Stimulated activated memory B cell treated with anti-CD40 and anti-IgM and Interleukin-4, amounts not matched to agents 10 μg/mL and 1 μg/mL and 100 μg/mL, for 72 hours (primary cell): ENCODE results near the gene PAX7.
"Not testable (repeated sequence)": the region's sequence is repeated elsewhere in the genome, so short reads cannot be mapped to it uniquely, and the experiment has no call there.

Experiments used
- ATAC-seq: fragments of 150-1000 bp; cut with Tn5 transposase; 2 replicates; pipeline ENCODE4 v1.10.0; 2021
- H3K27ac Mint-ChIP-seq: one replicate; pipeline ENCODE4 v1.8.0; 2022; ENCODE audit warnings: mild to moderate bottlenecking, mixed read lengths
- H3K27me3 Mint-ChIP-seq: one replicate; pipeline ENCODE4 v1.8.0; 2022; ENCODE audit warnings: mixed read lengths
- H3K36me3 Mint-ChIP-seq: one replicate; pipeline ENCODE4 v1.8.0; 2022; ENCODE audit warnings: mixed read lengths
- H3K4me1 Mint-ChIP-seq: one replicate; pipeline ENCODE4 v1.8.0; 2022; ENCODE audit warnings: mixed read lengths
- H3K4me3 Mint-ChIP-seq: one replicate; pipeline ENCODE4 v1.8.0; 2022; ENCODE audit warnings: mild to moderate bottlenecking, moderate library complexity, mixed read lengths
- H3K9me3 Mint-ChIP-seq: one replicate; pipeline ENCODE4 v1.8.0; 2022; ENCODE audit warnings: mixed read lengths

The PAX7 gene

DNA sequence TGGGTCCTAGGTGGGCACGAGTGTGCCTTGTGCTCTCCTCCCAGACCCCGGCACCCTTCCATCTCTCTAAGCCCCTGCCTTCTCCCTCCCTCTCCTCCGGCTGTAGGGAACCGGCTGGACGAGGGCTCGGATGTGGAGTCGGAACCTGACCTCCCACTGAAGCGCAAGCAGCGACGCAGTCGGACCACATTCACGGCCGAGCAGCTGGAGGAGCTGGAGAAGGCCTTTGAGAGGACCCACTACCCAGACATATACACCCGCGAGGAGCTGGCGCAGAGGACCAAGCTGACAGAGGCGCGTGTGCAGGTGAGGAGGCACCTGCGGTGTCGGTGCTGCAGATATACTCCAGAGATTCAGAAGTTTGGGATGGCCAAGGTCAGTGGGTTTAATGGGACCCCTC lies 61.0 kb downstream of the PAX7 start:
- ATAC-seq = no peak
- Mint-ChIP-seq H3K27me3 (peaks cover 63% of the 10 kb centered on the region), H3K4me1 (no peaks in the 10 kb centered on the region), H3K27ac (no peak overlapping the region), H3K9me3 (no peaks in the 10 kb centered on the region), H3K4me3 (no peak overlapping the region), H3K36me3 (no peaks in the 10 kb centered on the region)

DNA sequence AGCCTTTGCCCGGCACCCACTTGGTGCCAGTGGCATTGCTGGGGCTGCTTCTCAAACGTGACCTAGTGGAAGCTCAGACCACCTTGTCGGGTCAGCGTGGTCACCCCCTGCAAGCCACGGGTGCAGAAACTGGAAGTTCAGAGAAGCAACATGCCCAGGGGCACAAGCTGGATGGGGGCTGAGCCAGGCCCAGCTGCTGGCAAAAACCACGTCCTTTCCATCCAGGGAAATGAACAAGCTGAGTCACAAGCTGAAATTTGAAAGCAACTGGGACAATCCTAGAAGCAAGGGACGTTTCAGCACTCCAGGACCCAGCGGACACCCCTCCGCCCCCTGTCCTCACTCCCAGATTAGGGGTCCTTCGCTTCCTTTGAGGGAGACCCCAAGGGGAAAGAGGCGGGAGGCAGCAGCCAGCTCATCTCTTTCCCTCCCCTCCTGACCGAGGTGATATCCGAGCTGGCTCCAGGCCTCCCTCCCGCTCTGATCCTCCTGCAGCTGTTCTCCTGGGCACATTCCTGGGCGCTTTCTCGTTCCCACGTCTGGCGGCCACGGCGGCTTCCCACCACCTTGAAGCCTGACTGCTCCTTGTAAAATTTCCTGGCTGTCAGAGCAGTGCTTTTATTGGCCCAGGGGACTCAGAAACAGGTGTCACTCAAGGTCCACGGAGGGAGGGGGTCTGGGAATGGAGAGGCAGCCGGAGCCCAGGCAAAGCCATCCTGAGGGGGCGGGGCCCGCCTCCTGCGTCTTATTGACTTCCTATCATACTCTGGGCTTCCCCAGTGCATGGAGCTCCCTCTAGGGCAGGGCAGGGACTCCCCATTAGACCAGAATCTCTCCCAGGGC lies 62.8 kb downstream of the PAX7 start:
- Mint-ChIP-seq H3K36me3 (no peaks in the 10 kb centered on the region), H3K4me3 (no peak overlapping the region), H3K27me3 (peaks cover 63% of the 10 kb centered on the region), H3K9me3 (no peaks in the 10 kb centered on the region), H3K27ac (no peak overlapping the region), H3K4me1 (no peaks in the 10 kb centered on the region)
- ATAC-seq = no peak

DNA sequence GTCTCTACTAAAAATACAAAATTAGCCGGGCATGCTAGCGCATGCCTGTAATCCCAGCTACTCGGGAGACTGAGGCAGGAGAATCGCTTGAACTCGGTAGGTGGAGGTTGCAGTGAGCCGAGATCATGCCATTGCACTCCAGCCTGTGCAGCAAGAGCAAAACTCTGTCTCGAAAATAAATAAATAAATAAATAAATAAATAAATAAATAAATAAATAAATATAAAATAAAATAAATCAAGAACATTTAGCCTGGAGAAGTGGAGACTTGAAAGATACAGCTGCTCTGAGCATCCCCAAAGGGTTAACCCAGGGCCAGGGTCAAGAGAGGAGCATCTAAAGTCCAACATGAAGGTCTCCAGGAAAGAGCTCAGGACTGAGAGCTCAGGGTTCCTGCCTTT lies 63.6 kb downstream of the PAX7 start:
- not testable (repeated sequence) for ATAC-seq, H3K9me3 Mint-ChIP-seq, H3K4me1 Mint-ChIP-seq, H3K4me3 Mint-ChIP-seq, H3K27ac Mint-ChIP-seq, H3K36me3 Mint-ChIP-seq
- peaks cover 68% of the 10 kb centered on the region for H3K27me3 Mint-ChIP-seq

GRCh38 chr1:18697541-18697940 lies 66.9 kb downstream of the PAX7 start:
- ATAC-seq = no peak
- Mint-ChIP-seq H3K27ac (no peak overlapping the region), H3K4me1 (no peaks in the 10 kb centered on the region), H3K36me3 (no peaks in the 10 kb centered on the region), H3K4me3 (no peak overlapping the region), H3K9me3 (no peaks in the 10 kb centered on the region), H3K27me3 (peaks cover 54% of the 10 kb centered on the region)

- Mint-ChIP-seq H3K36me3 (no peaks in the 10 kb centered on the region), H3K27ac (no peak overlapping the region), H3K27me3 (peaks cover 55% of the 10 kb centered on the region), H3K9me3 (no peaks in the 10 kb centered on the region), H3K4me3 (no peak overlapping the region), H3K4me1 (no peaks in the 10 kb centered on the region)
- ATAC-seq = no peak
Observed at GRCh38 chr1:18700530-18700929, 69.9 kb downstream of the PAX7 start.

DNA sequence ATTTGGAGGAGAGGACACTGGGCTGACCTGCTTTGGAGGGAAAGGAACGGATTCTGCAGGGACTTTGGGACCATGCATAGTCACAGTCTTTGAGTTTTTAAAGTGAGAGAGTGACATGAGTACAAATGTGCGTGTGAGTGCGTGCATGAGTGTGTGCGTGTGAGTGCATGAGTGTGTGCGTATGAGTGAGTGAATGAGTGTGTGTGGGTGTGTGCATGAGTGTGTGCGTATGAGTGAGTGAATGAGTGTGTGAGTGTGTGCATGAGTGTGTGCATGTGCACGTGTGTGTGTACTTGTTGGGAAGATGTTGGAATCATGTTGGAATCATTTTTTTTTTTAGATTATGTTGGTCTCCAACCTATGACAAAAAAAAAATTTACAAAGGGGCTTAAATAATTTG lies 70.5 kb downstream of the PAX7 start:
- H3K4me1 Mint-ChIP-seq = no peaks in the 10 kb centered on the region
- ATAC-seq = no peak
- no peak overlapping the region for H3K27ac Mint-ChIP-seq
- peaks cover 61% of the 10 kb centered on the region for H3K27me3 Mint-ChIP-seq
- H3K9me3 Mint-ChIP-seq = no peaks in the 10 kb centered on the region
- no peaks in the 10 kb centered on the region for H3K36me3 Mint-ChIP-seq
- H3K4me3 Mint-ChIP-seq = no peak overlapping the region

- Mint-ChIP-seq H3K27me3 (peaks cover 64% of the 10 kb centered on the region), H3K9me3 (no peaks in the 10 kb centered on the region), H3K4me1 (no peaks in the 10 kb centered on the region), H3K36me3 (no peaks in the 10 kb centered on the region), H3K27ac (no peak overlapping the region), H3K4me3 (no peak overlapping the region)
- no peak for ATAC-seq
Observed at GRCh38 chr1:18703041-18703621, 72.5 kb downstream of the PAX7 start.

DNA sequence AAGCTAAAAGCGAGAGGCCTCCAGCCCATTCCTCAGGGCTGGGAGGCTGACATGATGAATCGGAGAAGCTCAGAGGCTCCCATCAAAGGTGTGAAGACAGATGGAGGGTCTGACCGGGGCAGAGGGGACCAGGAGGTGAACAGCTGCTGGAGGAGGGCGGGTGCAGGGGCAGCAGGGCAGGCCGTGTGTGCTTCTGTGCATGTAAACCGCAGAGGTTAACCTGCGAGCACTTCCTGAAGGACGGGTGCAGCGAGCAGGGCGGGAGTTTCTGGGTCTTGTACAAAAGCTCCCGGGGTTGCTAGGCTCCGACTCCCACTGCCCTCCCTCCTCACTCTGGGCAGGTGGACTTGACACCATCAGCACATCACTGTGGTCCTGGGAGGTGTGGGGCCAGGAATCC lies 75.2 kb downstream of the PAX7 start:
- Mint-ChIP-seq H3K27me3 (peaks cover 69% of the 10 kb centered on the region), H3K4me1 (no peaks in the 10 kb centered on the region), H3K4me3 (no peak overlapping the region), H3K36me3 (no peaks in the 10 kb centered on the region), H3K9me3 (no peaks in the 10 kb centered on the region), H3K27ac (no peak overlapping the region)
- ATAC-seq = peak; percentile 40

GRCh38 chr1:18707696-18708257 lies 77.1 kb downstream of the PAX7 start:
- Mint-ChIP-seq H3K27ac (no peak overlapping the region), H3K4me3 (no peak overlapping the region), H3K36me3 (no peaks in the 10 kb centered on the region), H3K27me3 (peaks cover 78% of the 10 kb centered on the region), H3K4me1 (no peaks in the 10 kb centered on the region), H3K9me3 (no peaks in the 10 kb centered on the region)
- no peak for ATAC-seq

- ATAC-seq = no peak
- Mint-ChIP-seq H3K36me3 (no peaks in the 10 kb centered on the region), H3K4me1 (no peaks in the 10 kb centered on the region), H3K27ac (no peak overlapping the region), H3K27me3 (peaks cover 83% of the 10 kb centered on the region), H3K4me3 (no peak overlapping the region), H3K9me3 (no peaks in the 10 kb centered on the region)
Observed at GRCh38 chr1:18710002-18710401, 79.4 kb downstream of the PAX7 start.

DNA sequence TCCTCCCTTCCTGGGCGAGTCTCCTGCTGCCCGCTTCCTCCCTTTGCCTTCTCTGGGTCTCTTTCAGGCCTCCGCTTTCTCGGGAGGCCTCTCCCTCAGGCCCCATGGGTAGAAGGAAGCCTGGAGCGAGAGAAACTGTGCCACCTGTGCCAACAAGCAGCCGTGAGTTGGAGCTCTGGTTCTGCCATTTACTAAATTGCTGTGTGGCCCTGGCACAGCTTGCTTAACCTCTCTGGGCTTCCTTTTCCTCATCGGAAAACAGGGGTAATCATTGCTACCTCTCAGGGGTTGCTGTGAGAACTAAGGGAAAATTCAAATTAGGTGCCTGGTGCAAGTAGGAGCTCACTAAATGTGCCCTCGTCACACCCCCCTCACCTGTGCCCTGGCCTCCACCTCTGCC lies 80.4 kb downstream of the PAX7 start:
- ATAC-seq = no peak
- H3K4me1 Mint-ChIP-seq = peaks cover 1% of the 10 kb centered on the region
- no peaks in the 10 kb centered on the region for H3K36me3 Mint-ChIP-seq
- no peaks in the 10 kb centered on the region for H3K9me3 Mint-ChIP-seq
- no peak overlapping the region for H3K27ac Mint-ChIP-seq
- no peak overlapping the region for H3K4me3 Mint-ChIP-seq
- peaks cover 83% of the 10 kb centered on the region for H3K27me3 Mint-ChIP-seq

- no peak overlapping the region for H3K27ac Mint-ChIP-seq
- H3K27me3 Mint-ChIP-seq = peaks cover 83% of the 10 kb centered on the region
- H3K9me3 Mint-ChIP-seq = no peaks in the 10 kb centered on the region
Observed at GRCh38 chr1:18711536-18712251, 81.0 kb downstream of the PAX7 start.

DNA sequence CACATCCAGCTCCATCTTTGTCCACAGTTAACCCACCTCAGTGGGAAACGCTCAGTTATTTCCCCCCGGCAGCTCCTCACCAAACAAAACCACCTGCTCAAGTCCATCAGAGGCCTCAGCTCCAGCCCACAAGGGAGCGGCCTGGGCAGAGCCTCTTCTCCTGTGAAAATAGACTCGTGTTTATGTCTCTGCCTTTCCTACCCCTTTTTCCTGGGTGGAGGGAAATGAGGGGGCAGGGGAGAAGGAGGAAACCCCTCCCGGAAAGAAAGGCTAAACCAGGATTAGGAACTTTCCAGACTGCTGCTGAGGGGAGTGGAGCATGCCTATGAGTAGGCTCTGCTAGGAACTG lies 81.6 kb downstream of the PAX7 start:
- Mint-ChIP-seq H3K4me3 (no peak overlapping the region), H3K36me3 (no peaks in the 10 kb centered on the region), H3K4me1 (peaks cover 11% of the 10 kb centered on the region), H3K27me3 (peaks cover 87% of the 10 kb centered on the region), H3K9me3 (no peaks in the 10 kb centered on the region), H3K27ac (no peak overlapping the region)
- no peak for ATAC-seq

More at GRCh38 chr1:18711536-18712251, 81.0 kb downstream of the PAX7 start:
- Mint-ChIP-seq H3K4me1 (peaks cover 8% of the 10 kb centered on the region), H3K36me3 (no peaks in the 10 kb centered on the region), H3K4me3 (no peak overlapping the region)
- ATAC-seq = no peak

- Mint-ChIP-seq H3K36me3 (no peaks in the 10 kb centered on the region), H3K9me3 (no peaks in the 10 kb centered on the region), H3K27me3 (peaks cover 80% of the 10 kb centered on the region), H3K4me3 (no peak overlapping the region), H3K27ac (no peak overlapping the region), H3K4me1 (peaks cover 17% of the 10 kb centered on the region)
- no peak for ATAC-seq
Observed at GRCh38 chr1:18714404-18715175, 83.9 kb downstream of the PAX7 start.
